GM19372 (cell line): Measurements from ENCODE around the gene PAN2.
A peak's percentile ranks its signal among the peaks of the same experiment; 100 is the strongest.
"Not testable (repeated sequence)": the region's sequence is repeated elsewhere in the genome, so short reads cannot be mapped to it uniquely, and the experiment has no call there.

Experiments used
- ATAC-seq: cut with Tn5 transposase; IDR thresholded peaks from one replicate; pipeline ENCODE4 v1.9.1; 2021; ENCODE audit warnings: mild to moderate bottlenecking, low read depth, moderate library complexity; ENCODE audit not compliant: unreplicated experiment

The PAN2 gene

GRCh38 chr12:56282030-56282429, 51.8 kb downstream of the PAN2 start:
- ATAC-seq = no peak

- no peak for ATAC-seq
Observed at GRCh38 chr12:56280849-56281248, 53.0 kb downstream of the PAN2 start.

- ATAC-seq = no peak
Observed at GRCh38 chr12:56278905-56279304, 54.9 kb downstream of the PAN2 start.

GRCh38 chr12:56274299-56274698, 59.5 kb downstream of the PAN2 start:
- ATAC-seq = no peak

GRCh38 chr12:56272468-56272867, 61.3 kb downstream of the PAN2 start:
- not testable (repeated sequence) for ATAC-seq

- no peak for ATAC-seq
Observed at GRCh38 chr12:56271031-56271430, 62.8 kb downstream of the PAN2 start.

- peak; percentile 15 for ATAC-seq
Observed at GRCh38 chr12:56267443-56268071, 66.2 kb downstream of the PAN2 start.

- ATAC-seq = peak; percentile 89
Observed at GRCh38 chr12:56266693-56267442, 66.9 kb downstream of the PAN2 start, which contains the start of gene COQ10A. Gene COQ10A (plus strand): TSS chr12:56266942. CDS start chr12:56267119, 177 bp downstream.
